GM18519 (cell line): ENCODE measurements around the gene CRYBB1.
A peak's percentile ranks its signal among the peaks of the same experiment; 100 is the strongest.

ENCODE experiments used
- ATAC-seq: cut with Tn5 transposase; IDR thresholded peaks from one replicate; pipeline ENCODE4 v1.9.1; 2021; ENCODE audit warnings: mild to moderate bottlenecking, moderate library complexity; ENCODE audit not compliant: unreplicated experiment, low FRiP score

CRYBB1 gene

GRCh38 chr22:26610072-26610958, 7.5 kb downstream of the CRYBB1 start:
- ATAC-seq = peak; percentile 71

GRCh38 chr22:26609287-26609686, 8.5 kb downstream of the CRYBB1 start:
- no peak for ATAC-seq

- no peak for ATAC-seq
Observed at GRCh38 chr22:26608129-26608528, 9.7 kb downstream of the CRYBB1 start.

GRCh38 chr22:26606611-26607010, 11.2 kb downstream of the CRYBB1 start:
- ATAC-seq = no peak

- ATAC-seq = no peak
Observed at GRCh38 chr22:26604368-26604767, 13.5 kb downstream of the CRYBB1 start.

GRCh38 chr22:26602127-26602526, 15.7 kb downstream of the CRYBB1 start:
- ATAC-seq = no peak

GRCh38 chr22:26601726-26602125, 16.1 kb downstream of the CRYBB1 start:
- no peak for ATAC-seq

GRCh38 chr22:26599505-26599904, 18.3 kb downstream of the CRYBB1 start:
- ATAC-seq = no peak

- ATAC-seq = no peak
Observed at GRCh38 chr22:26597480-26597879, 20.3 kb downstream of the CRYBB1 start.

GRCh38 chr22:26597026-26597425, 20.8 kb downstream of the CRYBB1 start:
- no peak for ATAC-seq

GRCh38 chr22:26593763-26594162, 24.1 kb downstream of the CRYBB1 start:
- no peak for ATAC-seq

GRCh38 chr22:26592421-26592891, 25.4 kb downstream of the CRYBB1 start:
- ATAC-seq = no peak

- peak; percentile 34 for ATAC-seq
Observed at GRCh38 chr22:26589845-26590736, 27.7 kb downstream of the CRYBB1 start, which contains the start of gene TPST2. Gene TPST2, minus strand, starts transcription at chr22:26590132. Its CDS starts 48,502 bp downstream, at chr22:26541630.

GRCh38 chr22:26589367-26589844, 28.4 kb downstream of the CRYBB1 start:
- ATAC-seq = no peak

- no peak for ATAC-seq
Observed at GRCh38 chr22:26588729-26589366, 29.0 kb downstream of the CRYBB1 start.

- no peak for ATAC-seq
Observed at GRCh38 chr22:26587991-26588613, 29.7 kb downstream of the CRYBB1 start.

GRCh38 chr22:26586556-26587325, 31.1 kb downstream of the CRYBB1 start:
- no peak for ATAC-seq

- ATAC-seq = no peak
Observed at GRCh38 chr22:26585104-26585790, 32.6 kb downstream of the CRYBB1 start.

GRCh38 chr22:26584010-26584409, 33.8 kb downstream of the CRYBB1 start:
- no peak for ATAC-seq
